GM23338 (cell line): Measurements from ENCODE around the gene PROC. TPM values are rescaled to one million over a fixed set of nuclear protein-coding genes. Genes with fewer than 3 reads are reported as not detected.

ENCODE experiments used
- ATAC-seq: fragments of 200-7000 bp; cut with Tn5 transposase; 3 replicates; pipeline ENCODE4 v1.9.1; 2020
- DNase-seq: peaks from one replicate; pipeline ENCODE4 v3.0.0-alpha.2; 2015; ENCODE audit warnings: low spot score
- H2AFZ ChIP-seq: fragments of 200-600 bp; sonication (generic); 2 replicates; pipeline ENCODE4 v1.8.0; 2016; ENCODE audit warnings: antibody characterized with exemption, mild to moderate bottlenecking, moderate library complexity
- H3F3A ChIP-seq: fragments of 200-600 bp; sonication (generic); replicated peaks from 2 replicates; pipeline ENCODE4 v1.8.0; 2017; ENCODE audit warnings: antibody characterized with exemption, mixed run types, low read depth
- H3K27ac ChIP-seq: fragments of 200-600 bp; sonication (generic); 2 replicates; pipeline ENCODE4 v1.6.1; 2016; ENCODE audit warnings: low read depth
- H3K27me3 ChIP-seq: fragments of 200-600 bp; sonication (generic); 2 replicates; pipeline ENCODE4 v1.8.0; 2016; ENCODE audit warnings: mild to moderate bottlenecking, mixed run types, moderate library complexity; ENCODE audit not compliant: insufficient read depth
- H3K36me3 ChIP-seq: fragments of 200-600 bp; sonication (generic); 2 replicates; pipeline ENCODE4 v1.8.0; 2016; ENCODE audit warnings: mild to moderate bottlenecking; ENCODE audit not compliant: insufficient read depth
- H3K4me1 ChIP-seq: fragments of 200-600 bp; sonication (generic); 2 replicates; pipeline ENCODE4 v1.8.0; 2016; ENCODE audit warnings: mild to moderate bottlenecking, moderate library complexity; ENCODE audit not compliant: insufficient read depth
- H3K4me2 ChIP-seq: fragments of 200-600 bp; sonication (generic); 2 replicates; pipeline ENCODE4 v1.7.1; 2017; ENCODE audit warnings: mixed run types
- H3K4me3 ChIP-seq: fragments of 200-600 bp; sonication (generic); 2 replicates; pipeline ENCODE4 v1.6.1; 2016; ENCODE audit warnings: mixed run types
- H3K79me2 ChIP-seq: fragments of 200-600 bp; sonication (generic); replicated peaks from 2 replicates; pipeline ENCODE4 v1.8.0; 2017; ENCODE audit warnings: mild to moderate bottlenecking; ENCODE audit not compliant: insufficient read depth
- H3K9me2 ChIP-seq: fragments of 200-600 bp; sonication (generic); 2 replicates; pipeline ENCODE4 v1.8.0; 2017; ENCODE audit not compliant: insufficient read depth
- H4K20me1 ChIP-seq: fragments of 200-600 bp; sonication (generic); replicated peaks from 2 replicates; pipeline ENCODE4 v1.8.0; 2017; ENCODE audit warnings: mild to moderate bottlenecking; ENCODE audit not compliant: insufficient read depth
- H3K27ac Mint-ChIP-seq: 2 replicates; pipeline ENCODE4 v1.8.0; 2020; ENCODE audit warnings: inconsistent platforms, mild to moderate bottlenecking, moderate library complexity, mixed read lengths
- H3K27me3 Mint-ChIP-seq: 3 replicates; pipeline ENCODE4 v1.8.0; 2022; ENCODE audit warnings: low read depth, mild to moderate bottlenecking, moderate library complexity, mixed read lengths, inconsistent platforms; ENCODE audit not compliant: insufficient read depth, poor library complexity
- H3K36me3 Mint-ChIP-seq: 3 replicates; pipeline ENCODE4 v1.8.0; 2021; ENCODE audit warnings: low read depth, mild to moderate bottlenecking, inconsistent platforms, moderate library complexity, mixed read lengths
- H3K4me1 Mint-ChIP-seq: 3 replicates; pipeline ENCODE4 v1.8.0; 2020; ENCODE audit warnings: mild to moderate bottlenecking, inconsistent platforms, mixed read lengths
- H3K4me3 Mint-ChIP-seq: 3 replicates; pipeline ENCODE4 v1.8.0; 2021; ENCODE audit warnings: moderate library complexity, mild to moderate bottlenecking, inconsistent platforms, mixed read lengths
- H3K9me3 Mint-ChIP-seq: 3 replicates; pipeline ENCODE4 v1.8.0; 2020; ENCODE audit warnings: moderate library complexity, mild to moderate bottlenecking, inconsistent platforms, mixed read lengths
- CREB1 ChIP-seq: fragments of 250-450 bp; sonication (Bioruptor Pico); IDR thresholded peaks from 2 replicates; pipeline ENCODE4 v1.5.0; 2020; ENCODE audit warnings: low read depth, mild to moderate bottlenecking, moderate library complexity
- CTCF ChIP-seq, 2 experiments: fragments of 200-600 bp in 1 of 2; sonication (generic) in 1 of 2; conservative IDR thresholded peaks; 2 replicates each; pipeline versions ENCODE4 v1.5.1 to v1.6.1; 2016 to 2017; ENCODE audit warnings: antibody characterized with exemption in 2 of 2, low read depth in 2 of 2, mild to moderate bottlenecking in 2 of 2, moderate library complexity in 1 of 2
- ETS1 ChIP-seq: IDR thresholded peaks from 2 replicates; pipeline ENCODE4 v1.6.1; 2016; ENCODE audit warnings: antibody characterized with exemption
- EZH2 ChIP-seq: fragments of 200-600 bp; sonication (generic); IDR thresholded peaks from one replicate; pipeline ENCODE4 v1.8.0; 2017; ENCODE audit warnings: antibody characterized with exemption, mild to moderate bottlenecking, low read depth; ENCODE audit not compliant: unreplicated experiment
- EZH2phosphoT487 ChIP-seq: fragments of 200-600 bp; sonication (generic); IDR thresholded peaks from one replicate; pipeline ENCODE4 v1.8.1; 2018; ENCODE audit warnings: antibody characterized with exemption; ENCODE audit not compliant: unreplicated experiment
- JUNB ChIP-seq: IDR thresholded peaks from one replicate; pipeline ENCODE4 v1.6.1; 2016; ENCODE audit warnings: antibody characterized with exemption; ENCODE audit not compliant: unreplicated experiment
- POLR2AphosphoS5 ChIP-seq: IDR thresholded peaks from 2 replicates; pipeline ENCODE4 v1.6.1; 2016; ENCODE audit warnings: antibody characterized with exemption, low read depth
- REST ChIP-seq: IDR thresholded peaks from one replicate; pipeline ENCODE4 v1.6.1; 2018; ENCODE audit warnings: antibody characterized with exemption; ENCODE audit not compliant: unreplicated experiment
- STAT1 ChIP-seq: IDR thresholded peaks from one replicate; pipeline ENCODE4 v1.6.1; 2016; ENCODE audit warnings: antibody characterized with exemption; ENCODE audit not compliant: unreplicated experiment
- polyA plus RNA-seq: library from polyadenylated mRNA; unstranded; fragments of >200 nt; fragmentation: Nextera tagmentation; extraction: Ambion mirVana; gene quantifications from 2 replicates; pipeline ENCODE4 v1.2.1, GENCODE V29; 2016
- total RNA-seq: library from RNA; depleted of rRNA; stranded (reverse); fragments of >200 nt; shearing (Covaris generic); gene quantifications from 2 replicates; pipeline ENCODE4 v1.2.3, GENCODE V29; 2014

Gene PROC
- total and polyA plus RNA-seq, 2 experiments from 2014 or later: 1.7 to 2.4 TPM

GRCh38 chr2:127426501-127427354 lies 8.5 kb downstream of the PROC start:
- Mint-ChIP-seq H3K4me3 (no peak overlapping the region), H3K27me3 (peaks cover 34% of the 10 kb centered on the region), H3K36me3 (no peaks in the 10 kb centered on the region; the same call in 2 of the 3 replicates), H3K4me1 (peaks cover 11% of the 10 kb centered on the region), H3K9me3 (no peaks in the 10 kb centered on the region; the same call in 1 of the 3 replicates), H3K27ac (no peak overlapping the region)
- Histone ChIP-seq H3F3A (no peaks in the 10 kb centered on the region), H3K27ac (no peak overlapping the region), H3K9me2 (no peaks in the 10 kb centered on the region), H3K36me3 (no peaks in the 10 kb centered on the region), H4K20me1 (no peaks in the 10 kb centered on the region), H2AFZ (no peak overlapping the region), H3K4me3 (no peak overlapping the region), H3K27me3 (peaks cover 30% of the 10 kb centered on the region), H3K79me2 (no peaks in the 10 kb centered on the region), H3K4me1 (peaks cover 12% of the 10 kb centered on the region; the same call in 1 of the 2 replicates), H3K4me2 (no peak overlapping the region)
- no peak for TF ChIP-seq CREB1
- no peak for TF ChIP-seq STAT1
- TF ChIP-seq EZH2phosphoT487: no peak
- no peak for ATAC-seq
- DNase-seq: no peak

GRCh38 chr2:127427376-127428056 lies 9.3 kb downstream of the PROC start:
- H3K4me1 ChIP-seq: peaks cover 12% of the 10 kb centered on the region; the same call in 1 of the 2 replicates
- H3F3A ChIP-seq: no peaks in the 10 kb centered on the region
- no peaks in the 10 kb centered on the region for H3K79me2 ChIP-seq
- H3K4me3 ChIP-seq: no peak overlapping the region
- H3K36me3 ChIP-seq: no peaks in the 10 kb centered on the region
- H4K20me1 ChIP-seq: no peaks in the 10 kb centered on the region
- no peak overlapping the region for H3K27ac ChIP-seq
- no peak overlapping the region for H2AFZ ChIP-seq
- no peaks in the 10 kb centered on the region for H3K9me2 ChIP-seq
- H3K4me1 Mint-ChIP-seq: peaks cover 11% of the 10 kb centered on the region
- no peak for DNase-seq
- ATAC-seq: no peak
- H3K27me3 Mint-ChIP-seq: peaks cover 26% of the 10 kb centered on the region
- H3K36me3 Mint-ChIP-seq: no peaks in the 10 kb centered on the region; the same call in 2 of the 3 replicates
- H3K9me3 Mint-ChIP-seq: no peaks in the 10 kb centered on the region; the same call in 2 of the 3 replicates
- no peak overlapping the region for H3K4me2 ChIP-seq
- H3K4me3 Mint-ChIP-seq: no peak overlapping the region
- peaks cover 22% of the 10 kb centered on the region for H3K27me3 ChIP-seq
- H3K27ac Mint-ChIP-seq: no peak overlapping the region
- TF ChIP-seq POLR2AphosphoS5: no peak
- no peak for TF ChIP-seq CTCF (conservative IDR thresholded peaks at IDR 0.05; ENCODE audit: low read depth in 2 of 2)
- no peak for TF ChIP-seq EZH2phosphoT487
- TF ChIP-seq STAT1: no peak
- TF ChIP-seq REST: no peak
- TF ChIP-seq JUNB: no peak
- no peak for TF ChIP-seq CREB1
- no peak for TF ChIP-seq EZH2
- TF ChIP-seq ETS1: no peak
